H1 (cell line): ENCODE measurements around the gene SF3B3.

ENCODE experiments used
- CTCF ChIP-seq, 3 experiments: IDR thresholded peaks; 1 replicate in 2 of 3; 2 replicates in 1 of 3; pipeline versions ENCODE4 v1.5.1 to v1.6.1; 2011; ENCODE audit warnings: low read length in 3 of 3, mild to moderate bottlenecking in 3 of 3, inconsistent platforms in 2 of 3, low read depth in 1 of 3, moderate library complexity in 1 of 3; ENCODE audit not compliant: insufficient read depth in 1 of 3; ENCODE audit errors: control extremely low read depth in 1 of 3
- EZH2 ChIP-seq: fragments of 200-600 bp; sonication (generic); IDR thresholded peaks from 2 replicates; pipeline ENCODE4 v1.7.1; 2012; ENCODE audit warnings: low read depth, mild to moderate bottlenecking, moderate library complexity, low read length, inconsistent platforms; ENCODE audit not compliant: severe bottlenecking
- PHF8 ChIP-seq: fragments of 200-600 bp; sonication (generic); conservative IDR thresholded peaks from 2 replicates; pipeline ENCODE4 v1.7.1; 2012; ENCODE audit warnings: low read depth, mild to moderate bottlenecking, inconsistent platforms, low read length, moderate library complexity
- SIRT6 ChIP-seq: IDR thresholded peaks from one replicate; pipeline ENCODE4 v1.7.1; 2012; ENCODE audit warnings: low read length, inconsistent platforms
- ZNF274 ChIP-seq: IDR thresholded peaks from 2 replicates; pipeline ENCODE4 v1.7.0; 2012; ENCODE audit warnings: low read length, borderline replicate concordance; ENCODE audit errors: extremely low read depth

DNA sequence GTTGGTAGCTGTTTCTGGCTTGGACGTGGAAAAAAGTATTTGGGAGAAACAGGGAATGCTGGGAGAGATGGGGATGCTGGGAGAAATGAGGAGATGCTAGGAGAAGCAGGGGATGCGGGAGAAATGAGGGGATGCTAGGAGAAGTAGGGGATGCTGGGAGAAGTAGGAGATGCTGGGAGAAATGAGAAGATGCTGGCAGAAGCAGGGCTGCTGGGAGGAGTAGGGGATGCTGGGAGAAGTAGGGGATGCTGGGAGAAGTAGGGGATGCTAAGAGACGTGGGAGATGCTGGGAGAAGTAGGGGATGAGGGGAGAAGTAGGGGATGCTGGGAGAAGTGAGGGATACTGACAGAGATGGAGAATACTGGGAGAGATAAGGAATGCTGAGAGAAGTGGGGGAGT lies 77.1 kb downstream of the SF3B3 start:
- no peak for TF ChIP-seq PHF8
- TF ChIP-seq CTCF (IDR thresholded peaks at IDR 0.05; ENCODE audit: control extremely low read depth in 1 of 3, insufficient read depth in 1 of 3, low read depth in 1 of 3, low read length in 3 of 3), result no peak
- TF ChIP-seq ZNF274, result no peak
- TF ChIP-seq EZH2, result no peak
- TF ChIP-seq SIRT6, result no peak
